ENCODE results near the gene NIN. TPM values are rescaled to one million over a fixed set of nuclear protein-coding genes. Genes with fewer than 3 reads are reported as not detected.

NIN gene
- total RNA-seq, 1 donor from 2014 or later, result 33.2 TPM

- no peak for TF ChIP-seq CTCF (IDR thresholded peaks at IDR 0.05; ENCODE audit: unreplicated experiment)
- Mint-ChIP-seq H3K27ac (no peak overlapping the region), H3K4me1 (peaks cover 4% of the 10 kb centered on the region), H3K9me3 (peaks cover 18% of the 10 kb centered on the region), H3K36me3 (peaks cover 20% of the 10 kb centered on the region), H3K4me3 (no peak overlapping the region), H3K27me3 (ENCODE audit: low read depth) (no peaks in the 10 kb centered on the region)
- no peak for DNase-seq (ENCODE audit: low spot score in 2 of 2, unreplicated experiment in 2 of 2)
Observed at GRCh38 chr14:50814161-50814560, 16.8 kb downstream of the NIN start.

DNA sequence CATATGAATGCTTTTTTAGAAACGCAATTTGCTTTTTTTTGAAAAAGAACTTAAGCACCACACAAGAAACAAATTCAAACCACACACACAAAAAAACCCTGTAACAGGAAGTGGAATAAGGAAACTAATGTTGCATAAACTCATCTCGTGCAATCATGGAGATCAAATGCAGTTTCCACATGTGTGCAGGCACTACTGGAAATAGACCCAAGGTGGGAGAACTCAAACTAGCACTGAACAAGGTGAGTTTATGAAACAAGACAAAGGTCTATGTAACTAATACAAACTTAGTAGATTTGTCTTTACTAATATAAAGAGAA is 17.5 kb downstream of the NIN start:
- Mint-ChIP-seq H3K4me1 (peaks cover 4% of the 10 kb centered on the region), H3K27me3 (ENCODE audit: low read depth) (no peaks in the 10 kb centered on the region), H3K36me3 (peaks cover 18% of the 10 kb centered on the region), H3K27ac (no peak overlapping the region), H3K4me3 (no peak overlapping the region), H3K9me3 (peaks cover 18% of the 10 kb centered on the region)
- no peak for DNase-seq (ENCODE audit: low spot score in 2 of 2, unreplicated experiment in 2 of 2)
- TF ChIP-seq CTCF (IDR thresholded peaks at IDR 0.05; ENCODE audit: unreplicated experiment), result no peak

GRCh38 chr14:50812856-50813543 is 18.0 kb downstream of the NIN start:
- Mint-ChIP-seq H3K9me3 (peaks cover 18% of the 10 kb centered on the region), H3K27me3 (ENCODE audit: low read depth) (no peaks in the 10 kb centered on the region), H3K4me3 (no peak overlapping the region), H3K36me3 (peaks cover 16% of the 10 kb centered on the region), H3K4me1 (peaks cover 4% of the 10 kb centered on the region), H3K27ac (no peak overlapping the region)
- TF ChIP-seq CTCF (IDR thresholded peaks at IDR 0.05; ENCODE audit: unreplicated experiment), result no peak
- no peak for DNase-seq (ENCODE audit: low spot score in 2 of 2, unreplicated experiment in 2 of 2)

- DNase-seq (ENCODE audit: low spot score in 2 of 2, unreplicated experiment in 2 of 2), result no peak
- H3K4me3 Mint-ChIP-seq, result no peak overlapping the region
- H3K27ac Mint-ChIP-seq, result no peak overlapping the region
- H3K9me3 Mint-ChIP-seq, result peaks cover 18% of the 10 kb centered on the region
- H3K4me1 Mint-ChIP-seq, result peaks cover 4% of the 10 kb centered on the region
- H3K27me3 Mint-ChIP-seq (ENCODE audit: low read depth), result no peaks in the 10 kb centered on the region
- H3K36me3 Mint-ChIP-seq, result peaks cover 16% of the 10 kb centered on the region
- no peak for TF ChIP-seq CTCF (IDR thresholded peaks at IDR 0.05; ENCODE audit: unreplicated experiment)
Observed at GRCh38 chr14:50812180-50812579, 18.8 kb downstream of the NIN start.

DNA sequence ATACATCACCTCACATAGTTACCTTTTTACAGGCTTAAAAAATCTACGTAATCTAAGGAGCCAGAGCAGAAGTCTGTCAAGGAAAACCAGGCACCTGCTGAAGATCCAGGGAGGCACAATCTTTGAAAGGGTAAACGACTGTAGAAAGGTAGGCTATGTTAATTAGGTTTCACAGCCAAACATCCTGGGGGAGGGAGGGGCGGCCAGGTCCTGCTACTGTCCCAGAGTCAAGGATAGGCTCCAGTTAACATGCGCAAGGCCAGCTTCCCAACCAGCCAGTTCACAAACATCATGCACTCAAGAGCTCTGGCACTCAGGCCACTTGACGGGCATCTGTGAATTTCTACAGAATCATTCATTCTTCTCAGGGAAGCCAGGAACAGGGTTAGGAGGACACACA is 22.9 kb downstream of the NIN start:
- H3K27me3 Mint-ChIP-seq (ENCODE audit: low read depth), result no peaks in the 10 kb centered on the region
- no peaks in the 10 kb centered on the region for H3K4me1 Mint-ChIP-seq
- no peaks in the 10 kb centered on the region for H3K9me3 Mint-ChIP-seq
- no peak for DNase-seq (ENCODE audit: low spot score in 2 of 2, unreplicated experiment in 2 of 2)
- no peak overlapping the region for H3K4me3 Mint-ChIP-seq
- H3K36me3 Mint-ChIP-seq, result peaks cover 5% of the 10 kb centered on the region
- no peak overlapping the region for H3K27ac Mint-ChIP-seq
- TF ChIP-seq CTCF (IDR thresholded peaks at IDR 0.05; ENCODE audit: unreplicated experiment), result no peak

All from mesothelial cell of epicardium (in vitro differentiated cells).